DOHH2 (cell line): Measurements from ENCODE around the gene TNRC18.

Experiments
- EZH2phosphoT487 ChIP-seq: fragments of 200-600 bp; sonication (generic); IDR thresholded peaks from 2 replicates; pipeline ENCODE4 v1.6.1; 2017; ENCODE audit warnings: borderline replicate concordance, mild to moderate bottlenecking, antibody characterized with exemption, low read length, moderate library complexity, mixed read lengths
- TF ChIP-seq, protein P1 (sequence below): fragments of 200-600 bp; sonication (generic); IDR thresholded peaks from one replicate; pipeline ENCODE4 v1.5.1; 2014; ENCODE audit warnings: antibody characterized with exemption, mild to moderate bottlenecking, low read depth, low read length; ENCODE audit not compliant: poor library complexity, severe bottlenecking

DNA sequence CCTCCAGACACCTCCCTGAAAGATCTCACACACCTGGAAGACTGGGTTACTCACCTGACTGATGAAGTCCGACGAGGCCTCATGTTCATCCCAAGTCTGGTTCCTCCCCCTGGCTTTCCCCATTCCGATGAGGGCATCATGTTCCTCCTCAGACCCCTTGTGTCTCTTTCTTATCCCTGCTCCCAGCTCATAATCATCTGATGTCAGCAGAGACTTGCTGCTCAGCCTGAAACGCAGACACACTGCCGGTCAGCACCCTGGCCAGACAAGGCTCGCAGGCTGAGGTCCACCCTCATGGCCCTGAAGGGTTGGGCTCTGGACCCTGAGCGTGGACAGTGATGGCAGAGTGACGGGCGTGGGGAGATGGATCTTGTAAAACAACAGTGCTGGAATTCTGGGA, 64.3 kb downstream of the TNRC18 start:
- TF ChIP-seq, protein P1, sequence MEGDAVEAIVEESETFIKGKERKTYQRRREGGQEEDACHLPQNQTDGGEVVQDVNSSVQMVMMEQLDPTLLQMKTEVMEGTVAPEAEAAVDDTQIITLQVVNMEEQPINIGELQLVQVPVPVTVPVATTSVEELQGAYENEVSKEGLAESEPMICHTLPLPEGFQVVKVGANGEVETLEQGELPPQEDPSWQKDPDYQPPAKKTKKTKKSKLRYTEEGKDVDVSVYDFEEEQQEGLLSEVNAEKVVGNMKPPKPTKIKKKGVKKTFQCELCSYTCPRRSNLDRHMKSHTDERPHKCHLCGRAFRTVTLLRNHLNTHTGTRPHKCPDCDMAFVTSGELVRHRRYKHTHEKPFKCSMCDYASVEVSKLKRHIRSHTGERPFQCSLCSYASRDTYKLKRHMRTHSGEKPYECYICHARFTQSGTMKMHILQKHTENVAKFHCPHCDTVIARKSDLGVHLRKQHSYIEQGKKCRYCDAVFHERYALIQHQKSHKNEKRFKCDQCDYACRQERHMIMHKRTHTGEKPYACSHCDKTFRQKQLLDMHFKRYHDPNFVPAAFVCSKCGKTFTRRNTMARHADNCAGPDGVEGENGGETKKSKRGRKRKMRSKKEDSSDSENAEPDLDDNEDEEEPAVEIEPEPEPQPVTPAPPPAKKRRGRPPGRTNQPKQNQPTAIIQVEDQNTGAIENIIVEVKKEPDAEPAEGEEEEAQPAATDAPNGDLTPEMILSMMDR = no peak
- no peak for TF ChIP-seq EZH2phosphoT487
